PC-3 (cell line): Measurements from ENCODE around the gene NLGN3.

Source experiments
- CTCF ChIP-seq: fragments of 300-600 bp; sonication (generic); conservative IDR thresholded peaks from 2 replicates; pipeline ENCODE4 v1.5.1; 2017; ENCODE audit warnings: antibody characterized with exemption, low read depth, mild to moderate bottlenecking, low read length
- EZH2phosphoT487 ChIP-seq: fragments of 300-600 bp; sonication (generic); IDR thresholded peaks from 2 replicates; pipeline ENCODE4 v1.6.1; 2018; ENCODE audit warnings: mild to moderate bottlenecking, antibody characterized with exemption, low read length, borderline replicate concordance

- TF ChIP-seq EZH2phosphoT487: no peak
- TF ChIP-seq CTCF: no peak
Observed at GRCh38 chrX:71144651-71145050, at the start of gene NLGN3.
